Skeletal muscle cell (primary cell): Measurements from ENCODE around the gene ASIC2.

ENCODE experiments used
- DNase-seq: peaks from one replicate; pipeline ENCODE4 v3.0.0-alpha.2; 2010; ENCODE audit warnings: low read depth
- H3K4me3 ChIP-seq: 2 replicates; pipeline ENCODE4 v1.5.1; 2011; ENCODE audit warnings: low read depth, mild to moderate bottlenecking, control low read depth, low read length, moderate library complexity

ASIC2 gene

GRCh38 chr17:33183487-33184026, 109.5 kb downstream of the ASIC2 start:
- H3K4me3 ChIP-seq: no peak overlapping the region
- no peak for DNase-seq

- DNase-seq: no peak
- H3K4me3 ChIP-seq: no peak overlapping the region
Observed at GRCh38 chr17:33179151-33179550, 113.9 kb downstream of the ASIC2 start.

GRCh38 chr17:33178681-33179080, 114.4 kb downstream of the ASIC2 start:
- no peak overlapping the region for H3K4me3 ChIP-seq
- DNase-seq: no peak

- no peak for DNase-seq
- no peak overlapping the region for H3K4me3 ChIP-seq
Observed at GRCh38 chr17:33175562-33175961, 117.5 kb downstream of the ASIC2 start.

GRCh38 chr17:33171931-33172330, 121.2 kb downstream of the ASIC2 start:
- no peak for DNase-seq
- H3K4me3 ChIP-seq: no peak overlapping the region

GRCh38 chr17:33169580-33170285, 123.4 kb downstream of the ASIC2 start:
- no peak for DNase-seq

GRCh38 chr17:33167736-33168135, 125.4 kb downstream of the ASIC2 start:
- no peak for DNase-seq
- H3K4me3 ChIP-seq: no peak overlapping the region

More at GRCh38 chr17:33169580-33170285, 123.4 kb downstream of the ASIC2 start:
- H3K4me3 ChIP-seq: no peak overlapping the region

- H3K4me3 ChIP-seq: no peak overlapping the region
- DNase-seq: no peak
Observed at GRCh38 chr17:33166472-33166871, 126.6 kb downstream of the ASIC2 start.

- DNase-seq: no peak
- H3K4me3 ChIP-seq: no peak overlapping the region
Observed at GRCh38 chr17:33164169-33164881, 128.8 kb downstream of the ASIC2 start.

- no peak for DNase-seq
- no peak overlapping the region for H3K4me3 ChIP-seq
Observed at GRCh38 chr17:33163533-33164168, 129.4 kb downstream of the ASIC2 start.

GRCh38 chr17:33154869-33155455, 138.1 kb downstream of the ASIC2 start:
- no peak overlapping the region for H3K4me3 ChIP-seq

GRCh38 chr17:33152783-33153182, 140.3 kb downstream of the ASIC2 start:
- no peak for DNase-seq
- H3K4me3 ChIP-seq: no peak overlapping the region

More at GRCh38 chr17:33154869-33155455, 138.1 kb downstream of the ASIC2 start:
- DNase-seq: no peak

- no peak overlapping the region for H3K4me3 ChIP-seq
- DNase-seq: no peak
Observed at GRCh38 chr17:33151565-33151964, 141.5 kb downstream of the ASIC2 start.

- no peak for DNase-seq
- H3K4me3 ChIP-seq: no peak overlapping the region
Observed at GRCh38 chr17:33145941-33146340, 147.2 kb downstream of the ASIC2 start.

- no peak for DNase-seq
- no peak overlapping the region for H3K4me3 ChIP-seq
Observed at GRCh38 chr17:33144837-33145236, 148.3 kb downstream of the ASIC2 start.

- DNase-seq: no peak
- no peak overlapping the region for H3K4me3 ChIP-seq
Observed at GRCh38 chr17:33142705-33143299, 150.3 kb downstream of the ASIC2 start.

- H3K4me3 ChIP-seq: no peak overlapping the region
- DNase-seq: no peak
Observed at GRCh38 chr17:33140413-33141099, 152.5 kb downstream of the ASIC2 start.

GRCh38 chr17:33138627-33139026, 154.5 kb downstream of the ASIC2 start:
- DNase-seq: no peak
- no peak overlapping the region for H3K4me3 ChIP-seq

GRCh38 chr17:33137426-33137825, 155.7 kb downstream of the ASIC2 start:
- H3K4me3 ChIP-seq: no peak overlapping the region

More at GRCh38 chr17:33137426-33137825, 155.7 kb downstream of the ASIC2 start:
- DNase-seq: no peak
